HG03575 (cell line): Measurements from ENCODE around the gene SCGB1D4.

Experiments used
- ATAC-seq: cut with Tn5 transposase; IDR thresholded peaks from one replicate; pipeline ENCODE4 v1.9.1; 2021; ENCODE audit not compliant: unreplicated experiment, insufficient number of reproducible peaks, low FRiP score; ENCODE audit errors: extremely low read depth

The SCGB1D4 gene

GRCh38 chr11:62306227-62306626, 7.4 kb upstream of the SCGB1D4 start:
- no peak for ATAC-seq

- ATAC-seq, result no peak
Observed at GRCh38 chr11:62295504-62295903, 3.4 kb downstream of the SCGB1D4 start.

- ATAC-seq, result no peak
Observed at GRCh38 chr11:62280452-62280851, 18.4 kb downstream of the SCGB1D4 start.

- ATAC-seq, result no peak
Observed at GRCh38 chr11:62273789-62274275, 25.0 kb downstream of the SCGB1D4 start.

- no peak for ATAC-seq
Observed at GRCh38 chr11:62273284-62273683, 25.6 kb downstream of the SCGB1D4 start.

- no peak for ATAC-seq
Observed at GRCh38 chr11:62269654-62270278, 29.1 kb downstream of the SCGB1D4 start, which contains the start of gene SCGB2A2. Gene SCGB2A2, plus strand, starts transcription at chr11:62270158. Its CDS starts 59 bp downstream, at chr11:62270217.

- ATAC-seq, result no peak
Observed at GRCh38 chr11:62267576-62267975, 31.3 kb downstream of the SCGB1D4 start.

GRCh38 chr11:62267050-62267449, 31.8 kb downstream of the SCGB1D4 start:
- no peak for ATAC-seq

- no peak for ATAC-seq
Observed at GRCh38 chr11:62266558-62266957, 32.3 kb downstream of the SCGB1D4 start.

GRCh38 chr11:62264004-62264403, 34.9 kb downstream of the SCGB1D4 start:
- ATAC-seq, result no peak

GRCh38 chr11:62260261-62260953, 38.5 kb downstream of the SCGB1D4 start:
- ATAC-seq, result no peak

GRCh38 chr11:62256281-62256680, 42.6 kb downstream of the SCGB1D4 start:
- ATAC-seq, result no peak

GRCh38 chr11:62253999-62254542, 44.8 kb downstream of the SCGB1D4 start:
- ATAC-seq, result no peak

GRCh38 chr11:62251698-62252097, 47.2 kb downstream of the SCGB1D4 start:
- ATAC-seq, result no peak
